WI38 (cell line): ENCODE measurements around the gene UQCRC1.

Experiments
- H3K4me3 ChIP-seq: 2 replicates; pipeline ENCODE4 v1.5.1; 2011; ENCODE audit warnings: low read depth, mild to moderate bottlenecking, control low read depth, low read length
- TF ChIP-seq, protein P1 (sequence below): IDR thresholded peaks from 2 replicates; pipeline ENCODE4 v1.5.1; 2012; ENCODE audit warnings: low read depth, mild to moderate bottlenecking, control low read depth, low read length

Gene UQCRC1

GRCh38 chr3:48581621-48582481 lies 27.6 kb downstream of the UQCRC1 start:
- no peak overlapping the region for H3K4me3 ChIP-seq
- TF ChIP-seq, protein P1, sequence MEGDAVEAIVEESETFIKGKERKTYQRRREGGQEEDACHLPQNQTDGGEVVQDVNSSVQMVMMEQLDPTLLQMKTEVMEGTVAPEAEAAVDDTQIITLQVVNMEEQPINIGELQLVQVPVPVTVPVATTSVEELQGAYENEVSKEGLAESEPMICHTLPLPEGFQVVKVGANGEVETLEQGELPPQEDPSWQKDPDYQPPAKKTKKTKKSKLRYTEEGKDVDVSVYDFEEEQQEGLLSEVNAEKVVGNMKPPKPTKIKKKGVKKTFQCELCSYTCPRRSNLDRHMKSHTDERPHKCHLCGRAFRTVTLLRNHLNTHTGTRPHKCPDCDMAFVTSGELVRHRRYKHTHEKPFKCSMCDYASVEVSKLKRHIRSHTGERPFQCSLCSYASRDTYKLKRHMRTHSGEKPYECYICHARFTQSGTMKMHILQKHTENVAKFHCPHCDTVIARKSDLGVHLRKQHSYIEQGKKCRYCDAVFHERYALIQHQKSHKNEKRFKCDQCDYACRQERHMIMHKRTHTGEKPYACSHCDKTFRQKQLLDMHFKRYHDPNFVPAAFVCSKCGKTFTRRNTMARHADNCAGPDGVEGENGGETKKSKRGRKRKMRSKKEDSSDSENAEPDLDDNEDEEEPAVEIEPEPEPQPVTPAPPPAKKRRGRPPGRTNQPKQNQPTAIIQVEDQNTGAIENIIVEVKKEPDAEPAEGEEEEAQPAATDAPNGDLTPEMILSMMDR = no peak

GRCh38 chr3:48576647-48577046 lies 32.8 kb downstream of the UQCRC1 start:
- TF ChIP-seq, protein P1 = no peak

GRCh38 chr3:48575366-48575765 lies 34.1 kb downstream of the UQCRC1 start:
- TF ChIP-seq, protein P1 = no peak
- H3K4me3 ChIP-seq = no peak overlapping the region

More at GRCh38 chr3:48576647-48577046, 32.8 kb downstream of the UQCRC1 start:
- no peak overlapping the region for H3K4me3 ChIP-seq

GRCh38 chr3:48573973-48574585 lies 35.4 kb downstream of the UQCRC1 start:
- TF ChIP-seq, protein P1 = no peak
- H3K4me3 ChIP-seq = no peak overlapping the region

- TF ChIP-seq, protein P1 = no peak
- H3K4me3 ChIP-seq = no peak overlapping the region
These were observed 36.9 kb downstream of the UQCRC1 start for GRCh38 chr3:48572517-48572916.

DNA sequence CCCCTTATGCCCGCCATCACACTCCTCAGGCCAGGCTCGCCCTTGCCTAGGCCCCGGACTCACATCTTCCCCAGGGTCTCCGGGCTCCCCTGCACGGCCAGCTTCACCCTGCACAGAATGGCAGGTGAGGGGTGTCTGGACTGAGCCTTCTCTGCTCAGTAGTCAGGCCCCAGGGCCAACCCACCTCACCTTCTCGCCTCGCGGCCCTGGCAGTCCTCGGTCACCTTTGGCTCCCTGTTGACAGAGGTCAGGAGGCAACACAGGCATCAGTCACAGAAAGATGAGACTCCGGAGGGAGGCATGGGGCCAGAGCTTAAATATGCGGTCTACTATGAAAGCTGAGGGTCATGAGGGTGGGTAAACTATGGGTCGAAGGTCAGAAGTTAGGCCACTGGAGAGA lies 37.5 kb downstream of the UQCRC1 start:
- H3K4me3 ChIP-seq = no peak overlapping the region
- TF ChIP-seq, protein P1 = no peak
